Right lung (tissue), 5 donors: ENCODE measurements around the gene C10orf53. TPM values are rescaled to one million over a fixed set of nuclear protein-coding genes. Genes with fewer than 3 reads are reported as not detected.
"Not testable (repeated sequence)": the region's sequence is repeated elsewhere in the genome, so short reads cannot be mapped to it uniquely, and the experiment has no call there.

ENCODE experiments used
- DNase-seq, 2 donors: peaks; one replicate each; pipeline ENCODE4 v3.0.0-alpha.2; 2013
- polyA plus RNA-seq, 5 donors: library from polyadenylated mRNA; unstranded; fragments of 120-200 nt; gene quantifications; one replicate each; pipeline versions ENCODE4 v1.2.1 to v1.2.3, GENCODE V29; 2013; ENCODE audit warnings: inconsistent platforms in 1 of 5, low replicate concordance in 1 of 5; ENCODE audit not compliant: insufficient read length in 5 of 5, insufficient read depth in 1 of 5

The C10orf53 gene
- polyA plus RNA-seq, 5 donors, result 0.07 TPM; not detected in 4

- DNase-seq, result no peak
Measured at GRCh38 chr10:49652421-49653272, 26.8 kb upstream of the C10orf53 start.

GRCh38 chr10:49653273-49653929 is 26.1 kb upstream of the C10orf53 start:
- DNase-seq, result no peak

GRCh38 chr10:49654036-49654693 is 25.3 kb upstream of the C10orf53 start:
- no peak for DNase-seq

GRCh38 chr10:49655099-49655498 is 24.4 kb upstream of the C10orf53 start:
- no peak for DNase-seq

- no peak for DNase-seq
Measured at GRCh38 chr10:49656845-49657493, 22.5 kb upstream of the C10orf53 start.

- DNase-seq, result no peak
Measured at GRCh38 chr10:49657606-49658005, 21.8 kb upstream of the C10orf53 start.

- no peak for DNase-seq
Measured at GRCh38 chr10:49661140-49661856, 18.2 kb upstream of the C10orf53 start.

- no peak for DNase-seq
Measured at GRCh38 chr10:49662169-49662830, 17.2 kb upstream of the C10orf53 start.

GRCh38 chr10:49663596-49663995 is 15.9 kb upstream of the C10orf53 start:
- no peak for DNase-seq

GRCh38 chr10:49664006-49664841 is 15.2 kb upstream of the C10orf53 start:
- DNase-seq, result no peak

GRCh38 chr10:49664842-49665355 is 14.6 kb upstream of the C10orf53 start:
- no peak for DNase-seq

GRCh38 chr10:49666054-49666615 is 13.3 kb upstream of the C10orf53 start:
- DNase-seq, result no peak

GRCh38 chr10:49666685-49667084 is 12.8 kb upstream of the C10orf53 start:
- DNase-seq, result no peak

- DNase-seq, result no peak
Measured at GRCh38 chr10:49667991-49668390, 11.5 kb upstream of the C10orf53 start.

GRCh38 chr10:49668684-49669083 is 10.8 kb upstream of the C10orf53 start:
- DNase-seq, result no peak

GRCh38 chr10:49678827-49679479 is 498 bp upstream of the C10orf53 start:
- DNase-seq, result no peak

- not testable (repeated sequence) for DNase-seq
Measured at GRCh38 chr10:49682449-49682848, 3.0 kb downstream of the C10orf53 start.

GRCh38 chr10:49682879-49683278 is 3.4 kb downstream of the C10orf53 start:
- no peak for DNase-seq

- no peak for DNase-seq
Measured at GRCh38 chr10:49686651-49687050, 7.2 kb downstream of the C10orf53 start.
